HG03378 (cell line): ENCODE results near the gene GAB1.

ENCODE experiments used
- ATAC-seq: cut with Tn5 transposase; IDR thresholded peaks from one replicate; pipeline ENCODE4 v1.9.1; 2021; ENCODE audit warnings: mild to moderate bottlenecking, moderate library complexity; ENCODE audit not compliant: unreplicated experiment

Gene GAB1

DNA sequence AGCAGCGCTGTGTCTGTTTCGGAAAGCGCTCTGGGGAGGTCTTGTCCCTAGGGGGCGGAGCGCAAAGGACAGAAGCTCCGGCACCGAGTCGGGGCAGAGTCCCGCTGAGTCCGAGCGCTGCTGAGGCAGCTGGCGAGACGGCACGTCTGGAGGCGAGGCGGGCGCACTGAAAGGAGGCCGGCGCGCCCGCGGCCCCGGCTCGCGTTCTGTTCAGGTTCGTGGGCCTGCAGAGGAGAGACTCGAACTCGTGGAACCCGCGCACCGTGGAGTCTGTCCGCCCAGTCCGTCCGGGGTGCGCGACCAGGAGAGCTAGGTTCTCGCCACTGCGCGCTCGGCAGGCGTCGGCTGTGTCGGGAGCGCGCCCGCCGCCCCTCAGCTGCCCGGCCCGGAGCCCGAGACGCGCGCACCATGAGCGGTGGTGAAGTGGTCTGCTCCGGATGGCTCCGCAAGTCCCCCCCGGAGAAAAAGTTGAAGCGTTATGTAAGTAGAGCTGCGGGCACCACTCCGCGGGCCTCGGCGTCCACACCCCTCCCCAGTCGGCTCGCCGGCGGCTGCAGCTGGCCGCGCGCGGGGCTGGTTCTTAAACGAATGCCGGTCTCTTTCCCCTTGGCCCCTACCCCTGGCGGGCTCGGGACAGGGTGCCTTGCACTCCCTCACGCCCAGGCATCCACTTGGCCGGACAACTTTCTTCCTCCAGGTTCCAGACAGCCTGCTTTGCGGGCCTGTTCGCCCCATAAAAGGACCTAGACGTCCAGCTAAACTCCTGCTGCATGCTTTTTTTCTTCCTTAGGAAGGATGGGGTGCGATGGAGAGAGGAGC is at the start of gene GAB1:
GAB1 (plus strand) TSS at position 96 of the 819 bp plus-strand sequence; CDS start at position 409, 313 bp downstream.
- ATAC-seq: peak; percentile 71

- no peak for ATAC-seq
Measured at GRCh38 chr4:143287572-143287923, 49.1 kb upstream of the GAB1 start.

GRCh38 chr4:143288171-143288570 is 48.5 kb upstream of the GAB1 start:
- ATAC-seq: no peak

DNA sequence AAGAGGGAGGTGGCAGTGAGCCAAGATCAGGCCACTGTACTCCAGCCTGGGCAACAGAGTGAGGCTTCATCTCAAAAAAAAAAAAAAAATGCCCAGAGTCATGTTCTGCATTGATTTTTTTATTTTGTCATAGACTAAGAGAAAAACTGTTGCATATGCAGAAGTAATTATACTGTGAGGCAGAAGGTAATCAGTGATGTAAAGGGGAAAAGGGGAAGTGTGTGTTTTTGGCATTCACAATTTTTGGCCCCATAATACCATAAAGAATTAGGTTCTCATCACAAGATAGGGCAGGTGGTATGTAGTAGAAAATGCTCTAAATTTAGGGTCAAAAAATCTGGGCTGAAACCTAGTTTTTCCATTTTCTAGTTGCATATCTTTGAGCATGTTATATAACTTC is 47.3 kb upstream of the GAB1 start:
- ATAC-seq: no peak

DNA sequence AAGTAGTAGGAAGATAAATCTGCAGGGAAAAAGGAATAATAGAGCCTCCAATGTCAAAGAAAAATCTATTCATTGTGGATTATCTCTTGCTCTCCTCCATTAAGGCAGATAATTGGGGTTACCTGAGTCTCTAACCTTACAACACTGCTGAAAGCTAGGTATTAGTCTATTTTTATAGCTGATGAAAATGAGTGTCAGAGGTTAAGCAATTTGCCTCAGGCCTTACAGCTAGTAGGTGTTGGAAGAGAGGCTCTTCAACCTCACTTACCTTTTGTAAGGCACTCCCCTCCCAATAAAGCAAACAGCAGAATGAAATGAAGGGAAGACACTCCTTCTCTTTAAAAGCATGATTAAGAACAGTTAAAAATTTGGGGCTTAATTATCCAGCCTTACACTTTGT is 45.4 kb upstream of the GAB1 start:
- ATAC-seq: no peak

DNA sequence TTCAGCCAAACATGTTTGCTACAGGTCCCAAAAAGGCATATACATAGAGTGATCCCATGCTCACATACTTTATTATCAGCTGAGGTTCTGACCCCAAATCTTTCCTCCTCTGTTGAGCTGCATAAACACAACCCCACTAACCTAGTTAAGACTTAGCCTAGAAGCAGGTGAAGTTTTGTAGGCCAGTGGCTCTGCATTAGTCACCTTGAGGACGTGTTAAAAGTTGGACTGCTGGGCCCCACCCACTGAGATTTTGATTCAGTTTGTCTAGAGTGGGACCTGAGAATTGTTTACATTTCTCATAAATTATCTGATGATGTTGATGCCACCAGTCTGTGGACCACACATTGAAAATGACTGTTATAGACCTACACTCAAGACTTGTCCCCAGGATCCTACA is 43.8 kb upstream of the GAB1 start:
- no peak for ATAC-seq

DNA sequence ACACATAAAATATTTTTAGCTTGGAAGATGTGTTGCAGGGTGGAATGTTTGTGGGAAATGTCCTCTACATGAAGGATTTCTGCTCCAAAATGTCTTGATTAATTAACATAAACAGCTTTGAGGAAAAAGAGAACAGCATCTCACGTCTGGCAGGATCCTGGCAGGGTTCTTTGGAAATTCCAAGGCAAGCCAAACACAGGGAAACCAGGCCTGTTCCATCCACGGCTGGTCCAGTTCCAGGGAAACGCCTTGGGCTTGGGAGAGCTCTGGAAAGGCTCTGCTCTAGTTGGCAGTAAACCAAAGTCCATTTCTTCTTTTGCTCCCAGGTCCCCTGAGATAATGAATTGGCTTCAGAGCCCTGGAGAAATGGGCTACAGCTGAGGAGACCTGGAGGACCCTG is 42.4 kb upstream of the GAB1 start:
- no peak for ATAC-seq

DNA sequence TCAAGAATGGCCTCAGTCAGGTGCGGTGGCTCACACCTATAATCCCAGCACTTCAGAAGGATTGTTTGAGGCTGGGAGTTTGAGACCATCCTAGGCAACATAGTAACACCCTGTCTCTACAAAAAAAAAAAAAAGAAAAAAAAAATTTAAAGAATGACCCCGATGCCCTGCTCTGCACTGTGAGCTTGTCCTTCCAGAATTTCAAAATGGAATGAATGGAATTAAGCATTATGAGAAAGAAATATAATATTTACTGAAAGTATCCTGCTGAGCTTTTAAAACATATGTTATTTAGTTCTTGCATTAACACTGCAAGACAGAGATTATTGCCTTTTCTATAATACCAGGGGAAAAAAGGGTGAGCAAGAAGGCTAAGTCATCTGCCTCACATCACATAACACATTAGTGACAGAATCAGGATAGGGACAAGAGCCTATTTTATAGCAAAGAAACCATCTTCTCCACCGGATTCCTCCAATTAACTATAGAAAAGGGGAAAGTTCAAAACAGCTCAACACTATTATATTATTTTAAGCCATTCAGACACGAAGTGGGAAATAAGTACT is 41.9 kb upstream of the GAB1 start:
- ATAC-seq: no peak

DNA sequence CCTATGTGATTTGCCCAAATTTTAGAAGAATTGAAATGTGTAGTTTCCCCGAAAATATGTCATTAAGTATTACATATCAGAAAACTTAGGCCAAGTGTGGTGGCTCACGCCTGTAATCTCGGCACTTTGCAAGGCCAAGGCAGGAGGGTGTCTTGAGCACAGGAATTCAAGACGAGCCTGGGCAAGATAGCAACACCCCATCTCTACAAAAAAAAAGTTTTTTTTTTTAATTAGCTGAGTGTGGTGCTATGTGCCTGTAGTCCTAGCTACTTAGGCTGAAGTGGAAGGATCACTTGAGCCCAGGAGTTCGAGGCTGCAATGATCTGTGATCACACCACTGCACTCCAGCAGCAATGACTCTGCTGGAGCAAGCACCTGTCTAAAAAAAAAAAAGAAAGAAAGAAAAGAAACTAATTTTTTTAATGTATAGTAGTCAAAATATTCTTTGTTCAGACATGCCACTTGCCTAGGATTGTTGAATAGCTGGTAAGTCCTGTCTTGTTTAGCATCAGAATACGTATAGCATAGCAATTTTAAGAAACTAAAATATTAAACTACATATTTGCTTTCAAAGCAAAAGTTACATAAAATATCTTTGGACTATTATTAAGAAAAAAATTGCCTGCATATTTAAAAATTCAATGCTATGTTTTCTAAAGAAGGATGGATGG is 40.1 kb upstream of the GAB1 start:
- ATAC-seq: no peak

- no peak for ATAC-seq
Measured at GRCh38 chr4:143300860-143301259, 35.8 kb upstream of the GAB1 start.

DNA sequence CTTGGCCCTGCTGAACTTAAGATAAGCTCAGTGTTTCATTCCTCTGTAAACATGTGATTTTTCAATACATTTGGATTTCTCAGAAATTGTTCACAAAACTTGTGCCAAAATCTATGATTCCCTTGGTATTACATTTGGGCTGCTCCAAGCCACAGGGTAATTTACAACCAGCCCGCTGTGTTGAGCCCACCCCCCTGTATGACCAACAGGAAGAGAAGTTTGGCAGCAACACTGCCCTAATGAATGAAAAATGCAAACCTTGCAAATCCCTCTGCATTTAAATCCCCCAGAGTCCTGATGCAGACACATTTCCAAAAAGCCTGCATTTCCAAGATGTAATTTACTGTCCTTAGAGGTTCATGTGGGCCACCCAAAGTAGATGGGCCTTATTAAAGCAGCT is 34.1 kb upstream of the GAB1 start:
- ATAC-seq: no peak

- ATAC-seq: no peak
Measured at GRCh38 chr4:143306788-143307187, 29.9 kb upstream of the GAB1 start.

DNA sequence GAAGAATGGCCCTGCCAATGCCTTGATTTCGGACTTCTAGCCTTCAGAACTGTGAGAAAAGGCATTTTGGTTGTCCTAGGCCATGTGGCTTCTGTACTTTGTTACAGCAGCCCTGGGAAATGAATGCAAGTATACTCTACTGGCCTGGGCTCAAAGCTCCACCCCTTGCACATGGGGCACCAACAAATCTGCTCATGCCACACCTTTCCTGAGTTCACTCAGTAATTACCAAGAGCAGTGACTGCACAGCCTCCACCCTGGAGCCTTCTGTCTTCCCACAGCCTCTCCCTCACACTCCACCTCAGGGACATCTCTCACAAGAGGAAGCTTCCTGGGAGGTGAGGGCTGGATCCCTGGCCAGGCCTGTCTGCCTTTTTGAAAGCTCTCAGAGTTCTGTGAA is 29.1 kb upstream of the GAB1 start:
- no peak for ATAC-seq

GRCh38 chr4:143308377-143308776 is 28.3 kb upstream of the GAB1 start:
- ATAC-seq: no peak

GRCh38 chr4:143311924-143312323 is 24.8 kb upstream of the GAB1 start:
- ATAC-seq: no peak

GRCh38 chr4:143313521-143313920 is 23.2 kb upstream of the GAB1 start:
- no peak for ATAC-seq

DNA sequence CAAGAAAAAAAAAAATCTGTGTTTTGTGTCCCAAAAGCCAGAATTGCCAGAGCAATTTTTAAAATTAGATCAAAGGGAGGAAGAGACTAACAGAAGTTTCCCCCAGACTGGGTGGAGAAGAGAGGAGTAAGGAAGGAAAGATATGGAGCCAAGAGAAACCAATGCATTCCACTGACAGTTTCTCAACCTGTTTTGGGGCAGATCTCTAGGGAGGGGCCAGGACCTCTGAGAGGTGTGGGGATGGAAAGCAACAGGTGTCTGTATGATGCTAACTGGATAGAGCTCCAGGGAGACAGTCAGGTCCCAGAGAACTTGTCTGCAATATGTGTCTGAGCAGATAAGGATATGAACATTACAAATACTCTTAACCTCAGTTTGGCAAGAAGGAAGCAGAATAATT is 22.7 kb upstream of the GAB1 start:
- ATAC-seq: no peak

GRCh38 chr4:143320113-143320512 is 16.6 kb upstream of the GAB1 start:
- ATAC-seq: no peak

GRCh38 chr4:143326735-143327134 is 9.9 kb upstream of the GAB1 start:
- ATAC-seq: no peak

- ATAC-seq: no peak
Measured at GRCh38 chr4:143329985-143330384, 6.7 kb upstream of the GAB1 start.

DNA sequence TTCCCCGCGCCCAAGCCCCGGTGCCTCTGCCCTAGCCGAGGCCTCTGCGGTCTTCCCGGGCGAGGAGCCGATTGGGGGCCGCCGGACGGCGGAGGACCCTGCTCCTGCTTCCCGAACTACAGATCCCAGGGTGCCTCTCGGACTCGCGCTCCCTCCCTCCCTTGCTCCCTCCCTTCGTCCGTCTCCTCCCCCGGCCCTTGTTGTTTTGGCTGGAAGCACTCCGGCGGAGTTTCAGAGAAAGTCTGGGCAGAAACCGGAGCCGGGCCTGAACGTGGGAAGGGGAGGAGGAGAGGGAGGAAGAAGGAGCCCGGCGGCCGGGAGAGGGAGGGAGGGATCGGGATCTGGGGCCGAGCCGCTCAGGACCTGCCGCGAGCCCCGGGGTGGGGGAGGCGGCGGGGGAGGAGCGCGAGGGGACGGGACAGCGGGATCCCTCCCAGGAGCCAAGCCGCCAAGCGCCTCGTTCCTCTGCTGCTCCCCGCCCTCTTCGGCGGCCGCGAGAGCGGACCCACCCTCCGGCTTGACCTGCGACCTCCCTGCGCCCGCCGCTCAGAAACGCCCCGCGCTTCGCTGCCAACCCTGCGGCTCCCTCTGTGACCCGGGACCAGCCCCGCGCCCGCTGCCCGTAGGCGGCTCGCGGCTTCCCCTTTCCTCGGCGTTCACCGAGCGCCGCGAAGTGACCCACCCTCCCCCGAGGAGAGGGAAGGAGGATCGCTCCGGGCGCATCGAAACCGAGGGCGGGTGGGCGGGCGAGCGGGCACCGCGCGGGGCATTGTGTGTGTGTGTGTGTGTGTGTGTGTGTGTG is 496 bp upstream of the GAB1 start:
- peak; percentile 39 for ATAC-seq
